ENCODE data around the gene STAG3.
"Not testable (repeated sequence)": the region's sequence is repeated elsewhere in the genome, so short reads cannot be mapped to it uniquely, and the experiment has no call there.

STAG3 gene

GRCh38 chr7:100248483-100248882 is 70.8 kb downstream of the STAG3 start:
- DNase-seq = no peak

GRCh38 chr7:100257017-100257416 is 79.3 kb downstream of the STAG3 start:
- no peak for DNase-seq

GRCh38 chr7:100259984-100260383 is 82.3 kb downstream of the STAG3 start:
- DNase-seq = not testable (repeated sequence)

- not testable (repeated sequence) for DNase-seq
These were observed 85.2 kb downstream of the STAG3 start for GRCh38 chr7:100262896-100263295.
